H1 (cell line): ENCODE measurements around the gene ARHGAP21. TPM values are rescaled to one million over a fixed set of nuclear protein-coding genes. Genes with fewer than 3 reads are reported as not detected.

ENCODE experiments used
- CTCF ChIA-PET: fragments of 300-600 bp; sonication (Branson Sonifier 250); formaldehyde crosslinking; loops from one replicate; lab custom pipeline; 2021; ENCODE audit not compliant: partially characterized antibody; lab: Charles Lee
- POLR2A ChIA-PET: fragments of 300-600 bp; sonication (Branson Sonifier 250); formaldehyde crosslinking; loops from one replicate; lab custom pipeline; 2021; ENCODE audit warnings: inconsistent platforms; ENCODE audit not compliant: partially characterized antibody; lab: Charles Lee
- DNase-seq, 2 experiments: peaks; one replicate each; pipeline versions ENCODE4 v3.0.0 to v3.0.0-alpha.2; 2010 to 2022; ENCODE audit warnings: low spot score in 2 of 2, low read depth in 1 of 2, mixed read lengths in 1 of 2
- FAIRE-seq: peaks from 2 replicates; lab custom pipeline; 2011; peaks lifted over from hg19 to GRCh38; lab: Jason Lieb, UNC
- H2AFZ ChIP-seq: 2 replicates; pipeline ENCODE4 v1.8.1; 2012; ENCODE audit warnings: low read length, inconsistent platforms
- H2AK5ac ChIP-seq: 2 replicates; pipeline ENCODE4 v1.6.1; 2013; ENCODE audit warnings: low read depth, low read length
- H2BK120ac ChIP-seq: replicated peaks from 2 replicates; pipeline ENCODE3; 2013; ENCODE audit warnings: low read depth, low read length, inconsistent platforms
- H2BK12ac ChIP-seq: 2 replicates; pipeline ENCODE4 v1.6.1; 2013; ENCODE audit warnings: low read depth, low read length
- H2BK15ac ChIP-seq: 2 replicates; pipeline ENCODE4 v1.6.1; 2013; ENCODE audit warnings: low read length
- H2BK20ac ChIP-seq: 2 replicates; pipeline ENCODE4 v1.6.1; 2013; ENCODE audit warnings: low read length
- H2BK5ac ChIP-seq: 2 replicates; pipeline ENCODE4 v1.6.1; 2013; ENCODE audit warnings: low read depth, low read length
- H3K14ac ChIP-seq: 2 replicates; pipeline ENCODE4 v1.6.1; 2013; ENCODE audit warnings: inconsistent platforms; ENCODE audit not compliant: insufficient read length
- H3K18ac ChIP-seq: 2 replicates; pipeline ENCODE4 v1.6.1; 2013; ENCODE audit warnings: low read length; ENCODE audit errors: extremely low read depth
- H3K23ac ChIP-seq: 2 replicates; pipeline ENCODE4 v1.6.1; 2013; ENCODE audit warnings: inconsistent platforms; ENCODE audit not compliant: insufficient read length
- H3K23me2 ChIP-seq: 2 replicates; pipeline ENCODE4 v1.6.1; 2013; ENCODE audit warnings: low read depth, low read length
- H3K27ac ChIP-seq: 2 replicates; pipeline ENCODE4 v1.6.1; 2011; ENCODE audit warnings: low read depth, low read length, inconsistent platforms
- H3K27me3 ChIP-seq, 4 experiments: replicated peaks in 1 of 4; 1 replicate in 1 of 4; 2 replicates in 3 of 4; pipeline versions ENCODE4 v1.6.1 to v1.8.1; 2011 to 2013; ENCODE audit warnings: low read length in 3 of 4, mild to moderate bottlenecking in 3 of 4, inconsistent platforms in 2 of 4, mixed read lengths in 2 of 4, moderate library complexity in 1 of 4; ENCODE audit not compliant: control insufficient read depth in 3 of 4, insufficient read depth in 3 of 4; ENCODE audit errors: extremely low read depth in 1 of 4
- H3K36me3 ChIP-seq, 4 experiments: 2 replicates each; pipeline versions ENCODE4 v1.6.1 to v1.8.1; 2011 to 2013; ENCODE audit warnings: mild to moderate bottlenecking in 4 of 4, low read length in 3 of 4, moderate library complexity in 2 of 4, control low read depth in 1 of 4, inconsistent platforms in 1 of 4; ENCODE audit not compliant: insufficient read depth in 4 of 4, control insufficient read depth in 2 of 4
- H3K4ac ChIP-seq: replicated peaks from 2 replicates; pipeline ENCODE3; 2013; ENCODE audit warnings: low read length, low read depth, mixed read lengths, inconsistent platforms; ENCODE audit not compliant: insufficient read length
- H3K4me1 ChIP-seq, 4 experiments: replicated peaks in 1 of 4; 1 replicate in 1 of 4; 2 replicates in 3 of 4; pipeline versions ENCODE4 v1.6.1 to v1.8.1; 2011 to 2013; ENCODE audit warnings: low read length in 3 of 4, inconsistent platforms in 2 of 4, mixed read lengths in 1 of 4; ENCODE audit not compliant: insufficient read depth in 4 of 4, control insufficient read depth in 3 of 4
- H3K4me2 ChIP-seq, 2 experiments: 2 replicates each; pipeline versions ENCODE4 v1.6.1 to v1.8.1; 2011 to 2013; ENCODE audit warnings: low read depth in 2 of 2, low read length in 2 of 2, control low read depth in 1 of 2, inconsistent platforms in 1 of 2, mild to moderate bottlenecking in 1 of 2; ENCODE audit not compliant: insufficient read depth in 1 of 2
- H3K4me3 ChIP-seq, 4 experiments: fragments of 200-600, 300-600 bp in 1 of 4; sonication (generic), shearing (Covaris generic), sonication (Bioruptor Twin) in 1 of 4; 2 replicates each; pipeline versions ENCODE4 v1.5.1 to v1.8.1; 2011 to 2016; ENCODE audit warnings: low read length in 4 of 4, low read depth in 3 of 4, control low read depth in 2 of 4, inconsistent platforms in 2 of 4, mild to moderate bottlenecking in 2 of 4, mixed read lengths in 1 of 4, moderate library complexity in 1 of 4; ENCODE audit not compliant: insufficient read depth in 2 of 4; ENCODE audit errors: extremely low read depth in 1 of 4
- H3K56ac ChIP-seq: replicated peaks from 2 replicates; pipeline ENCODE3; 2013; ENCODE audit warnings: low read depth, mild to moderate bottlenecking, mixed read lengths, low read length, inconsistent platforms; ENCODE audit not compliant: insufficient read length
- H3K79me1 ChIP-seq: 2 replicates; pipeline ENCODE4 v1.6.1; 2013; ENCODE audit warnings: low read depth, low read length, control low read depth
- H3K79me2 ChIP-seq, 2 experiments: 2 replicates each; pipeline versions ENCODE4 v1.6.1 to v1.8.1; 2012 to 2013; ENCODE audit warnings: low read length in 2 of 2, mild to moderate bottlenecking in 2 of 2, inconsistent platforms in 1 of 2; ENCODE audit not compliant: insufficient read depth in 2 of 2, control insufficient read depth in 1 of 2
- H3K9ac ChIP-seq, 4 experiments: replicated peaks in 1 of 4; 1 replicate in 1 of 4; 2 replicates in 3 of 4; pipeline versions ENCODE4 v1.6.1 to v1.8.1; 2011 to 2013; ENCODE audit warnings: low read depth in 3 of 4, low read length in 3 of 4, control low read depth in 2 of 4, mild to moderate bottlenecking in 2 of 4, moderate library complexity in 2 of 4, inconsistent platforms in 1 of 4; ENCODE audit errors: extremely low read depth in 1 of 4
- H3K9me3 ChIP-seq, 2 experiments: 2 replicates each; pipeline versions ENCODE4 v1.6.1 to v1.8.1; 2012 to 2013; ENCODE audit warnings: mild to moderate bottlenecking in 2 of 2, moderate library complexity in 2 of 2, control low read depth in 1 of 2, inconsistent platforms in 1 of 2, low read depth in 1 of 2, low read length in 1 of 2, mixed read lengths in 1 of 2; ENCODE audit not compliant: insufficient read depth in 2 of 2
- H4K20me1 ChIP-seq, 2 experiments: replicated peaks in 1 of 2; 2 replicates each; pipeline versions ENCODE3 to v1.8.1; 2011 to 2013; ENCODE audit warnings: inconsistent platforms in 2 of 2, low read length in 2 of 2, mild to moderate bottlenecking in 1 of 2; ENCODE audit not compliant: insufficient read depth in 2 of 2, control insufficient read depth in 1 of 2
- H4K5ac ChIP-seq: 2 replicates; pipeline ENCODE4 v1.6.1; 2013; ENCODE audit warnings: low read length, low read depth, mixed read lengths, inconsistent platforms; ENCODE audit not compliant: insufficient read length
- H4K8ac ChIP-seq: 2 replicates; pipeline ENCODE4 v1.8.0; 2013; ENCODE audit warnings: mild to moderate bottlenecking, moderate library complexity, low read length, inconsistent platforms; ENCODE audit not compliant: insufficient read depth; ENCODE audit errors: extremely low read depth
- H4K91ac ChIP-seq: replicated peaks from 2 replicates; pipeline ENCODE3; 2013; ENCODE audit warnings: low read length, mixed read lengths, inconsistent platforms; ENCODE audit not compliant: insufficient read length
- CEBPB ChIP-seq: IDR thresholded peaks from 2 replicates; pipeline ENCODE4 v1.6.1; 2012; ENCODE audit warnings: low read depth, low read length
- NRF1 ChIP-seq: IDR thresholded peaks from 2 replicates; pipeline ENCODE4 v1.6.1; 2011; ENCODE audit warnings: mild to moderate bottlenecking, low read depth, low read length, improper control_type of control experiment
- SP1 ChIP-seq: IDR thresholded peaks from 2 replicates; pipeline ENCODE4 v1.6.1; 2011; ENCODE audit warnings: low read depth, low read length
- SUZ12 ChIP-seq: fragments of 200-600 bp; sonication (generic); IDR thresholded peaks from 2 replicates; pipeline ENCODE4 v1.6.1; 2012; ENCODE audit warnings: mild to moderate bottlenecking, inconsistent platforms, low read length, moderate library complexity, mixed read lengths
- TAF7 ChIP-seq: optimal IDR thresholded peaks from 2 replicates; pipeline ENCODE3; 2011; ENCODE audit warnings: low read depth, mild to moderate bottlenecking, inconsistent platforms, low read length, moderate library complexity, borderline replicate concordance
- TCF12 ChIP-seq: IDR thresholded peaks from 2 replicates; pipeline ENCODE4 v1.6.1; 2011; ENCODE audit warnings: low read depth, mild to moderate bottlenecking, low read length
- TEAD4 ChIP-seq: IDR thresholded peaks from 2 replicates; pipeline ENCODE4 v1.6.1; 2012; ENCODE audit warnings: low read depth, low read length, inconsistent platforms, mixed read lengths
- USF2 ChIP-seq: IDR thresholded peaks from 2 replicates; pipeline ENCODE4 v1.6.1; 2011; ENCODE audit warnings: low read length, improper control_type of control experiment
- WGBS, 2 experiments: shearing (Covaris generic) in 1 of 2; methylation state at CpG; one replicate each; pipeline versions ENCODE4 v1.1.6 to v1.1.7; 2013 to 2015; ENCODE audit warnings: low lambda C conversion rate in 2 of 2, mixed read lengths in 2 of 2, inconsistent platforms in 1 of 2, low coverage in 1 of 2, missing lambda C conversion rate in 1 of 2; ENCODE audit not compliant: insufficient replicate concordance in 2 of 2, insufficient coverage in 1 of 2, insufficient read length in 1 of 2; ENCODE audit errors: extremely low coverage in 1 of 2, missing lambda C conversion rate in 1 of 2; 5-methylcytosine and 5-hydroxymethylcytosine counted together
- polyA plus RNA-seq, 7 experiments: library from polyadenylated mRNA; depleted of rRNA in 3 of 7; stranded (reverse) in 5 of 7; unstranded in 2 of 7; fragments of >200 nt in 5 of 7; fragments of 200-250 nt in 2 of 7; gene quantifications; 1 replicate in 5 of 7; 2 replicates in 1 of 7; 4 replicates in 1 of 7; pipeline versions ENCODE4 v1.2.1 to v1.2.3, GENCODE V29; 2011 to 2013; ENCODE audit warnings: missing spikeins in 2 of 7, mixed read lengths in 2 of 7
- total RNA-seq: library from RNA; stranded (reverse); fragmentation: NEBNext Ultra II Directional; extraction: Animal tissue kit (Norgen Biotek cat#: 25700); gene quantifications from 2 replicates; pipeline ENCODE4 v1.2.1, GENCODE V29; 2021
- TF ChIP-seq, protein P1 (sequence below): IDR thresholded peaks from 2 replicates; pipeline ENCODE4 v1.6.1; 2012; ENCODE audit warnings: low read length, inconsistent platforms

Gene ARHGAP21
- total and polyA plus RNA-seq, 2 of the 8 experiments (the other 6 are each of a cell fraction or from before 2014, with no cell fraction given): 14.4 to 35.3 TPM

- Histone ChIP-seq H3K14ac (no peak overlapping the region), H4K8ac (no peak overlapping the region), H3K23ac (no peak overlapping the region), H4K20me1 (no peaks in the 10 kb centered on the region), H3K79me2 (no peaks in the 10 kb centered on the region), H3K56ac (no peak overlapping the region), H3K23me2 (no peaks in the 10 kb centered on the region), H2BK5ac (peak overlapping the region; percentile 77; the same call in 1 of the 2 replicates), H2BK15ac (no peak overlapping the region), H3K4me2 (peak overlapping the region in 1 of 2 experiments; percentile 48; a peak in 2 of 4 replicates), H3K18ac (no peak overlapping the region; the same call in 1 of the 2 replicates), H3K27me3 (no peaks in the 10 kb centered on the region), H3K36me3 (no peaks in the 10 kb centered on the region), H2BK120ac (no peak overlapping the region), H2AFZ (peak overlapping the region; percentile 63), H2BK20ac (peak overlapping the region; percentile 66; the same call in 1 of the 2 replicates), H4K91ac (no peak overlapping the region), H3K9me3 (peaks cover 6 to 13% of the 10 kb centered on the region in 2 experiments; a peak in 2 of 4 replicates), H3K27ac (no peak overlapping the region), H2BK12ac (peak overlapping the region; percentile 20; the same call in 1 of the 2 replicates), H4K5ac (no peak overlapping the region), H3K9ac (no peak overlapping the region), H3K79me1 (no peaks in the 10 kb centered on the region), H3K4me1 (peaks cover 2 to 8% (median 4%) of the 10 kb centered on the region in 4 experiments; a peak in 5 of 7 replicates), H2AK5ac (no peak overlapping the region), H3K4ac (no peak overlapping the region), H3K4me3 (peak overlapping the region in 1 of 4 experiments; percentile 23; a peak in 1 of 8 replicates)
- DNase-seq: no peak
- no peak for FAIRE-seq
- WGBS, 2 experiments: 73% methylated on average over 8 of the region's 8 CpGs; no CpG with 5 or more reads in 1 of the 2 experiments
- ChIA-PET CTCF (interaction anchor here (0.8 to 1.0 kb wide), 2 partner anchors 123 to 145 kb away, joined by 3 to 4 read pairs; no protein-coding TSS in a partner anchor), POLR2A (interaction anchor here (1.6 kb wide), 1 partner anchor 11 kb away, joined by 4 read pairs; no protein-coding TSS in a partner anchor)
- TF ChIP-seq SP1: no peak
- TF ChIP-seq USF2: no peak
- TF ChIP-seq TAF7: no peak
- no peak for TF ChIP-seq TCF12
- TF ChIP-seq CEBPB: no peak
- TF ChIP-seq, protein P1, sequence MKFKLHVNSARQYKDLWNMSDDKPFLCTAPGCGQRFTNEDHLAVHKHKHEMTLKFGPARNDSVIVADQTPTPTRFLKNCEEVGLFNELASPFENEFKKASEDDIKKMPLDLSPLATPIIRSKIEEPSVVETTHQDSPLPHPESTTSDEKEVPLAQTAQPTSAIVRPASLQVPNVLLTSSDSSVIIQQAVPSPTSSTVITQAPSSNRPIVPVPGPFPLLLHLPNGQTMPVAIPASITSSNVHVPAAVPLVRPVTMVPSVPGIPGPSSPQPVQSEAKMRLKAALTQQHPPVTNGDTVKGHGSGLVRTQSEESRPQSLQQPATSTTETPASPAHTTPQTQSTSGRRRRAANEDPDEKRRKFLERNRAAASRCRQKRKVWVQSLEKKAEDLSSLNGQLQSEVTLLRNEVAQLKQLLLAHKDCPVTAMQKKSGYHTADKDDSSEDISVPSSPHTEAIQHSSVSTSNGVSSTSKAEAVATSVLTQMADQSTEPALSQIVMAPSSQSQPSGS: no peak
- no peak for TF ChIP-seq NRF1
- TF ChIP-seq TEAD4: no peak
- TF ChIP-seq SUZ12: no peak
Measured at GRCh38 chr10:24762161-24762924, 38.7 kb upstream of the ARHGAP21 start.
